Activated CD4-positive, CD25-positive, alpha-beta regulatory T cell (primary cell): ENCODE measurements around the gene DUSP9.
"Not testable (repeated sequence)": the region's sequence is repeated elsewhere in the genome, so short reads cannot be mapped to it uniquely, and the experiment has no call there.

ENCODE experiments used
- DNase-seq, 4 experiments: peaks; one replicate each; lab custom pipeline; 2025; lab: John Stamatoyannopoulos, UW

Gene DUSP9

DNA sequence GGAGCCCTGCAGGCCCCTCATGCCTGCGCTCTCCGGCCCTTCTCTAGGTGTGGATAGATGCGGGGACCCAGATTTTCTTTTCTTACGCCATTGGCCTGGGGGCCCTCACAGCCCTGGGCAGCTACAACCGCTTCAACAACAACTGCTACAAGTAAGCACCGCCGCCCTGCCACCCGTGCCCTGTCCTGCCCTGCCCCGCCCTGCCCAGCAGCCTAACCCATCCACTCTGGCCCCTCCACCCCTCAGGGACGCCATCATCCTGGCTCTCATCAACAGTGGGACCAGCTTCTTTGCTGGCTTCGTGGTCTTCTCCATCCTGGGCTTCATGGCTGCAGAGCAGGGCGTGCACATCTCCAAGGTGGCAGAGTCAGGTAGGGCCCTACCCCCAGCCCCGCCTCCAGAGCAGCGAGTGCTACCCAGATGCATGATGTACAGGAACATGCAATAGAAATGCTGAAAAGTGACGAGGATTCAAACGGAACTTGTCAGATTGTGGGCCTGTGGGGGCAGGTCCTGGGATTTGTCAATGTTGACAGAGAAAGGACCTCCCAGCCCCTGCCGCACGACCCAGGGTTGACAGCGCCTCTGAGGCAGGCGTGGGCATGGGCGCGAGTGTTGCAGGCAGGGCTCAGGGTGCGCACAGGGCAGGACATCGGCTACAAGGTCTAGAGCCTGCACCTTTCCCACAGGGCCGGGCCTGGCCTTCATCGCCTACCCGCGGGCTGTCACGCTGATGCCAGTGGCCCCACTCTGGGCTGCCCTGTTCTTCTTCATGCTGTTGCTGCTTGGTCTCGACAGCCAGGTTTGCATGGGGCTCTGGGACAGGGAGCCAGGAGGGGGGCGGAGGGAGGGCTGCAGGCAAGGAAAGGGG lies 46.4 kb downstream of the DUSP9 start:
- no peak for DNase-seq

DNA sequence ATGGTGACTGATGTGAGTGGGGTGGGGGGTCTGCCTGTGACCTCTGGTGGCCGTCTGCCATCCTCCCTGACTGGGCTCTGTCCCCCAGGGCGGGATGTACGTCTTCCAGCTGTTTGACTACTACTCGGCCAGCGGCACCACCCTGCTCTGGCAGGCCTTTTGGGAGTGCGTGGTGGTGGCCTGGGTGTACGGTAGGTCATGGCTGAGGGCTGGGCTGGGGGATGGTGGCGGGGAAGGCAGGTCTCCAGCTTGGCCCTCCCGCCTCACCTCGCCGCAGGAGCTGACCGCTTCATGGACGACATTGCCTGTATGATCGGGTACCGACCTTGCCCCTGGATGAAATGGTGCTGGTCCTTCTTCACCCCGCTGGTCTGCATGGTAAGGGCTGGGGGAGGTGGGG lies 47.3 kb downstream of the DUSP9 start:
- DNase-seq, result not testable (repeated sequence)

DNA sequence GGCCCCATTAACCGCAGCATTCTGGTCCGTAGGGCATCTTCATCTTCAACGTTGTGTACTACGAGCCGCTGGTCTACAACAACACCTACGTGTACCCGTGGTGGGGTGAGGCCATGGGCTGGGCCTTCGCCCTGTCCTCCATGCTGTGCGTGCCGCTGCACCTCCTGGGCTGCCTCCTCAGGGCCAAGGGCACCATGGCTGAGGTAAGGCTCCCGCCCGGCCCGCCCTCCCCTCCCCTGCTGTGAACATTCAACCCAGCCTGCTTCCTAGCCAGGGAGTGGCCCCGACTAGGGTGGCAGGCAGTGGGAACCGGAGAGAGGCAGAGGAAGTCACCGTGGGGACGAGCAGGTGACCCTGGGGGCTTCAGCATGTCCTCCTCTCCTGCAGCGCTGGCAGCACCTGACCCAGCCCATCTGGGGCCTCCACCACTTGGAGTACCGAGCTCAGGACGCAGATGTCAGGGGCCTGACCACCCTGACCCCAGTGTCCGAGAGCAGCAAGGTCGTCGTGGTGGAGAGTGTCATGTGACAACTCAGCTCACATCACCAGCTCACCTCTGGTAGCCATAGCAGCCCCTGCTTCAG lies 47.8 kb downstream of the DUSP9 start:
- no peak for DNase-seq

DNA sequence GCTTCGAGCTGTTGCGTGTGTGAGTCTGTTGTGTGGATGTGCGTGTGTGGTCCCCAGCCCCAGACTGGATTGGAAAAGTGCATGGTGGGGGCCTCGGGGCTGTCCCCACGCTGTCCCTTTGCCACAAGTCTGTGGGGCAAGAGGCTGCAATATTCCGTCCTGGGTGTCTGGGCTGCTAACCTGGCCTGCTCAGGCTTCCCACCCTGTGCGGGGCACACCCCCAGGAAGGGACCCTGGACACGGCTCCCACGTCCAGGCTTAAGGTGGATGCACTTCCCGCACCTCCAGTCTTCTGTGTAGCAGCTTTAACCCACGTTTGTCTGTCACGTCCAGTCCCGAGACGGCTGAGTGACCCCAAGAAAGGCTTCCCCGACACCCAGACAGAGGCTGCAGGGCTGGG lies 49.1 kb downstream of the DUSP9 start:
- DNase-seq, result no peak

DNA sequence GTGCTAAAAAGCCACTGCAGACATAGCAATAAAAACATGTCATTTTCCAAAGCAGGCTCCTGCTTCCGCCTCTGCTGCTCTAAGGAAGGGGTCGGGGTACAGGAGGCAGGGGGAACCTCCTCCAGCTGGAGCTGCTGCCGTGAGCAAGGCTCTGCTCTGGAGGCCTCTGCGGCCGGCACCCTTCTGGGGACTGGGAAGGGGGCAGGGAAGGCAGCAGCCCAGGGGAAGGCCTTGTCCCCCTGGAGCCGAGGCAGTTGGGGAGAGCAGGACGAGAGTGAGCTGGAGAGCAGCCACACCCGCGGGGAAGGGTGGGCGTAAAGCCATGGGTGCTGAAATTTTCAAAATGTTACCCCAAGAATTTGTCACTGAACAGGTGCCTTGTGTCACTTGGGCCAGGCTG lies 49.5 kb downstream of the DUSP9 start:
- not testable (repeated sequence) for DNase-seq

DNA sequence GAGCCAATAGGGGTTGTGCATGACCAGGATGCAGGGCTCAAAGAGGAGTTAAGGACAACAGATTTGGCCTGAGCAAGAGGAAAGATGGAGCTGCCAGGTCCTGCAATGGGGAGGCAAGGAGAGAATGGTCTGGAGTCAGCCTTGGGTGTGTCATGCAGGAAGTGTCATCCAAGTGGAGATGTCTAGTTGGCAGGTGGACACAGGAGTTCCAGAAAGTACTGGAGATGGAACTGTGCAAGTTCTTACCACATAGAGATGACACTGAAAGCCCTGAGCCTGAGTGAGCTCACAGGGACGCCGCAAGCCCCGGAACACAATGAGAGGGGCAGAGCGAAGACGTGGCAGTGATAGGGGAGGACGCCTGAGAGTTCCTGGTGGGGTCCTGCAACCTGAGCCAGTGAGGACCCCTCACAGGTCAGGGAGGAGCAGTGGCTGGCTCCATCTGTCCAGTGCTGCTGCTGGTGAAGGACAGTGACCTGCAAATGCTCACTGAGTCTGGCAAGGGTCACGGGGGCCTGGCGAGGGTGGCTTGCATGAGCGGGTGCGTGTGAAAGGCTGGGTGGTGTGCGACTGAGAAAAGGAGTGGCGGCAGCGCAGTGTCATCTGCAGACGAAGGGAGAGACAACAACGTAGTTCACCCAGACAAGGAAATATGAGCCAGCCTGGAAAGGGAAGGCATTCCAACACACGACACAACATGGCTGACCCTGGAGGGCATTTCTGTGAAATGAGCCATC lies 50.2 kb downstream of the DUSP9 start:
- not testable (repeated sequence) for DNase-seq

DNA sequence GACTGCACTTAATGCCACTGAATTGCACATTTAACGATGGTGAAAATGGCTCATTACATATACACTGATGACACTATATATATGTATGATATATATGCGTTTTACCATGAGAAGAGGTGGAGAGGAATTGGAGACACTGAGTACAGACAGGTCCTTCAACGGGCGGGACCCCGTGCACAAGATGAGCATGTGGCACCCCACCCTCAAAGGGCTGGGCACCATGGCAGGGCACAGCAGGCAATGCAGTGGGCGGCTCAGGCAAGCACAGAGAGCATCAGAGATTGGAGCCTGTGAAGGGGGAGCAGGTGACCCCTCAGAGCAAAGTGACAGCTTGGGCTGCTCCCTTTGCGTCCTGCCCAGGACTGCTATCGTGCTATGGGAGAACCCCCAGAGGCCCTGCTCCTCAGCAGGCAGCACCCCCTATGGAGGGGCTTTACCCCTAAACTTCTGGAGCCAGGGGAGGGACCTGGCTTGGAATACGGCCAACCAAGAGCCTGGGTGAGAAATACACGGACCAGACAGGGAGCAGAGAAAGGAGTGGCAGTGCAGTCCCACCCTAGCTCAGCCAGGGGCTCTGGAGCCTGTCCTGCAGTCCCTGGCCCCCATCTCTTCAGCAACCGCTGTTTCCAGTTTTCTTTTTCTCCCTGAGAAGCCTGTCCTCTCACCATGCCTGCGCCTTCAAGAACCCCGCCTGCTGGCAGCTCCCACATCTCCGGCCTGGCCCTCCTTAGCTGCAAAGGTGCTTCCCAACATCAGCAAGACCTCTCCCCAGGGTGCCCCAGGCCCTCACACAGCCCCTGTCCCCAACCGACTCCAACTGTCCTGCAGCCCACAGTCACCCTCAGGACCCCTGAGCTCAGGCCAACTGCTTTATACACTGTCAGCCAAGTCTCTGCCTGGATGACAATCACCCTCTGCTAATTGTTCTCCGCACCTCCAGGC lies 51.2 kb downstream of the DUSP9 start:
- DNase-seq, result no peak

DNA sequence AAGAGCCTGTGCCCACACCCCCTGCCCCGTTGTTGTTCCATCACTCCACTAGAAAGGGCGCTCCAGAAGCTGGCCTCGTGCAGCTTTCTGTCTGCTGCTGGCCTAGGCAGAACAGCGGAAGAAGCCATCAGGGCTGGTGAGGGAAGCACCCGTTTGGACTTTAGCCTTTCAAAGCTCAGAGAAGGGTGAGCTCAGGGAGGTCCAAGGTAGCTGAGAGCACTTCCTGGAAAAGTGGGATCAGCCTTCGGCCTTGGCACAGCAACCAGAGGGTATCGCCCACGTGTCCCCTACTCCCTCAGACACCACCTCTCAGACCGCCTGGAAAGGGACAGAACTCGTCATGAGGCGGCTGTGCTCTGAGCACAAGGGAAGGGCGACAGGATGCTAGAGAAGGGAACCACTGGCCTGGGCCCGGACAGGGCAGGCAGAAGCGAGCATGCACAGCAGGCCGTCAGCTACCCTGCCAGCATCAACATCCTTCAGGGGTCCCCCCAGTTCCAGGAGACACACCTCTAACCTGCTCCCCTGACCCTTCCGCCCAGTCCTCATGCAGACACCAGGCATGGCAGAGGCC lies 52.3 kb downstream of the DUSP9 start:
- not testable (repeated sequence) for DNase-seq

DNA sequence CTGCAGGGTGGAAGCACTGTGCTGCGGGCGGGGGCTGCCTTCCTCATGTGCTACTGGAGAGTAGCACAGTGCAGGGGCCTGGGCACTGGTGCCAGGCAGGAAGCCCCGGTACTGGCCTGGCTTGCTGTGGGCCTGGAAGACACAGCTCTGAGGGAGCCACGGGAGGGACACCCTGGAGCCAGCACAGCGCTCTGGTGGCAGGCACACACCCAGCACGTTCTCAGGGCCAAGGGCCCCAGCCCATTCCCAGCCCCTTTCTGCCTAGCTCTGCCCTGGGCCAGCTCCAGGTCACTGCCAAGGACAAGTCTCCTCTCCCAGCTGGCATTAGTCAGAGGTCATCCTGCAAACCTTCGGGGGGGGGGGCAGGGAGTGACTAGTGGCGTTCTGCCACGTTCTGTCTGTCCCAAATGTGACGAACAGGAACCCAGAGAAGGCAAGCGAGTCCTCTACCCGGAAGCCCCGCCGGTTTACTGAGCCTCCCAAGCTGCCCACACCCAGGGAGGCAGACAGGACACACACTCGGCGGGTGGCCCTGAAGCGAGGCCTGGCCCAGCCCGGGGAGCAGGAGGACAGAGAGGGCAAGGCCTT lies 52.9 kb downstream of the DUSP9 start:
- not testable (repeated sequence) for DNase-seq

DNA sequence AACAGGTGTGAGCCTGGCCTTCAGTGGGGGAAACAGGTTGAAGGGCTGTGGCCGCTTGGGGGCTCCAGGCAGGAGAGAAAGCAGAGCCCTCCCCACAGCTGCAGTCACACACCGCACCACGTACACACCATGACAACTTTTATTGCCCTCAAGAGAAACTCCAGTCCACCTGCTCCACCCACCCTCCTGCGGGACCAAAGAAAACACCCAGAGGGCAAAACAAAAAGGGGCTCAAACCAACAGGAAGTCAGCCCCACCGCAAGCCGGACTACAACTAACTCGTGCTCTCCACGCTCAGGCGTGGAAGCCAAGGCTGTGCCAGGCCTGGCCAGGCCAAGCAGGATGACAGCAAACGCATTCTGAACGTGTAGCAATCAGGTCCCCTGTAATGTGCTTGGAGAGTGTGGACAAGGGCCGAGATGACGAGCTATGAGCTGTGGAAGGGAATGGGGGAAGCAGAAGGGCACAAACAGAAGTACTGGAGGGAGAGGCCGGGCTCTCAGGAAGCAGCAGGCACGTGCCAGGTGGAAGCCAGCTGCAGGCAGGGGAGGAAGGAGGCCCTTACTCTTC lies 53.5 kb downstream of the DUSP9 start:
- DNase-seq, result no peak
